IPS-20b (cell line): ENCODE data around the gene TM9SF4.
"Not testable (repeated sequence)": the region's sequence is repeated elsewhere in the genome, so short reads cannot be mapped to it uniquely, and the experiment has no call there.

Experiments used
- H3K27ac ChIP-seq: one replicate; pipeline ENCODE4 v1.5.1; 2013; ENCODE audit warnings: low read length
- H3K27me3 ChIP-seq: 2 replicates; pipeline ENCODE4 v1.6.1; 2013; ENCODE audit warnings: mild to moderate bottlenecking, low read length, inconsistent platforms; ENCODE audit not compliant: insufficient read depth
- H3K36me3 ChIP-seq: 2 replicates; pipeline ENCODE4 v1.6.1; 2013; ENCODE audit warnings: low read depth, mild to moderate bottlenecking, inconsistent platforms, low read length, moderate library complexity; ENCODE audit not compliant: insufficient read depth
- H3K4me1 ChIP-seq: 2 replicates; pipeline ENCODE4 v1.6.1; 2013; ENCODE audit warnings: mild to moderate bottlenecking, control low read depth, inconsistent platforms, low read length, moderate library complexity; ENCODE audit not compliant: insufficient read depth
- H3K4me3 ChIP-seq: 2 replicates; pipeline ENCODE4 v1.5.1; 2013; ENCODE audit warnings: mild to moderate bottlenecking, low read length, inconsistent platforms
- H3K9ac ChIP-seq: 2 replicates; pipeline ENCODE4 v1.6.1; 2013; ENCODE audit warnings: low read depth, mild to moderate bottlenecking, inconsistent platforms, low read length, moderate library complexity
- H3K9me3 ChIP-seq: 2 replicates; pipeline ENCODE4 v1.6.1; 2013; ENCODE audit warnings: mild to moderate bottlenecking, low read depth, low read length, inconsistent platforms; ENCODE audit not compliant: insufficient read depth

The TM9SF4 gene

GRCh38 chr20:32116796-32117195, 7.3 kb downstream of the TM9SF4 start:
- H3K4me1 ChIP-seq, H3K9me3 ChIP-seq, H3K36me3 ChIP-seq, H3K27me3 ChIP-seq, H3K4me3 ChIP-seq, H3K9ac ChIP-seq, H3K27ac ChIP-seq: not testable (repeated sequence)

- H3K4me3 ChIP-seq, H3K4me1 ChIP-seq, H3K36me3 ChIP-seq, H3K9me3 ChIP-seq, H3K9ac ChIP-seq, H3K27me3 ChIP-seq, H3K27ac ChIP-seq: not testable (repeated sequence)
Measured at GRCh38 chr20:32118427-32118826, 8.9 kb downstream of the TM9SF4 start.

- Histone ChIP-seq H3K27me3 (no peaks in the 10 kb centered on the region), H3K4me1 (peaks cover 5% of the 10 kb centered on the region), H3K9me3 (peaks cover 3% of the 10 kb centered on the region; the same call in 1 of the 2 replicates), H3K36me3 (peaks cover 6% of the 10 kb centered on the region; the same call in 1 of the 2 replicates), H3K4me3 (no peak overlapping the region), H3K9ac (no peak overlapping the region), H3K27ac (no peak overlapping the region)
Measured at GRCh38 chr20:32119734-32120133, 10.2 kb downstream of the TM9SF4 start.

- not testable (repeated sequence) for H3K9me3 ChIP-seq, H3K9ac ChIP-seq, H3K27ac ChIP-seq, H3K4me3 ChIP-seq, H3K27me3 ChIP-seq, H3K4me1 ChIP-seq, H3K36me3 ChIP-seq
Measured at GRCh38 chr20:32121908-32122307, 12.4 kb downstream of the TM9SF4 start.

GRCh38 chr20:32123088-32123487, 13.6 kb downstream of the TM9SF4 start:
- Histone ChIP-seq H3K27me3 (no peaks in the 10 kb centered on the region), H3K9me3 (peaks cover 3% of the 10 kb centered on the region; the same call in 1 of the 2 replicates), H3K9ac (no peak overlapping the region), H3K4me3 (no peak overlapping the region), H3K27ac (no peak overlapping the region), H3K36me3 (no peaks in the 10 kb centered on the region), H3K4me1 (peaks cover 4% of the 10 kb centered on the region)

- Histone ChIP-seq H3K27me3 (no peaks in the 10 kb centered on the region), H3K4me3 (no peak overlapping the region), H3K36me3 (no peaks in the 10 kb centered on the region), H3K9me3 (peaks cover 3% of the 10 kb centered on the region; the same call in 1 of the 2 replicates), H3K27ac (no peak overlapping the region), H3K4me1 (peaks cover 4% of the 10 kb centered on the region), H3K9ac (no peak overlapping the region)
Measured at GRCh38 chr20:32124916-32125454, 15.5 kb downstream of the TM9SF4 start.

GRCh38 chr20:32125506-32125905, 16.0 kb downstream of the TM9SF4 start:
- Histone ChIP-seq H3K4me1 (peaks cover 4% of the 10 kb centered on the region), H3K27me3 (no peaks in the 10 kb centered on the region), H3K9ac (no peak overlapping the region), H3K36me3 (no peaks in the 10 kb centered on the region), H3K9me3 (peaks cover 3% of the 10 kb centered on the region; the same call in 1 of the 2 replicates), H3K27ac (no peak overlapping the region), H3K4me3 (no peak overlapping the region)

GRCh38 chr20:32126919-32127318, 17.4 kb downstream of the TM9SF4 start:
- H3K4me3 ChIP-seq, result no peak overlapping the region
- no peak overlapping the region for H3K27ac ChIP-seq
- no peaks in the 10 kb centered on the region for H3K36me3 ChIP-seq
- no peak overlapping the region for H3K9ac ChIP-seq
- H3K27me3 ChIP-seq, result no peaks in the 10 kb centered on the region
- H3K4me1 ChIP-seq, result peaks cover 4% of the 10 kb centered on the region
- no peaks in the 10 kb centered on the region; the same call in 1 of the 2 replicates for H3K9me3 ChIP-seq

GRCh38 chr20:32127347-32127746, 17.8 kb downstream of the TM9SF4 start:
- H3K4me1 ChIP-seq, result peaks cover 4% of the 10 kb centered on the region
- no peaks in the 10 kb centered on the region; the same call in 1 of the 2 replicates for H3K9me3 ChIP-seq
- H3K27me3 ChIP-seq, result no peaks in the 10 kb centered on the region
- no peak overlapping the region for H3K27ac ChIP-seq
- H3K36me3 ChIP-seq, result peaks cover under 1% of the 10 kb centered on the region; the same call in 1 of the 2 replicates
- no peak overlapping the region for H3K4me3 ChIP-seq
- no peak overlapping the region for H3K9ac ChIP-seq

- no peak overlapping the region; the same call in 1 of the 2 replicates for H3K9ac ChIP-seq
- H3K9me3 ChIP-seq, result no peaks in the 10 kb centered on the region
- H3K27ac ChIP-seq, result no peak overlapping the region
- peaks cover 4% of the 10 kb centered on the region for H3K4me1 ChIP-seq
- no peak overlapping the region for H3K4me3 ChIP-seq
- peaks cover 8% of the 10 kb centered on the region; the same call in 1 of the 2 replicates for H3K36me3 ChIP-seq
- H3K27me3 ChIP-seq, result no peaks in the 10 kb centered on the region
Measured at GRCh38 chr20:32128167-32128566, 18.7 kb downstream of the TM9SF4 start.

GRCh38 chr20:32129863-32130262, 20.3 kb downstream of the TM9SF4 start:
- Histone ChIP-seq H3K4me3 (no peak overlapping the region), H3K36me3 (peaks cover 20% of the 10 kb centered on the region; the same call in 1 of the 2 replicates), H3K9me3 (no peaks in the 10 kb centered on the region), H3K9ac (no peak overlapping the region), H3K27me3 (no peaks in the 10 kb centered on the region), H3K4me1 (peaks cover 4% of the 10 kb centered on the region), H3K27ac (no peak overlapping the region)

GRCh38 chr20:32130352-32130751, 20.8 kb downstream of the TM9SF4 start:
- H3K4me1 ChIP-seq, result peaks cover 4% of the 10 kb centered on the region
- H3K36me3 ChIP-seq, result peaks cover 21% of the 10 kb centered on the region
- no peak overlapping the region for H3K9ac ChIP-seq
- no peak overlapping the region for H3K4me3 ChIP-seq
- H3K27ac ChIP-seq, result no peak overlapping the region
- H3K27me3 ChIP-seq, result no peaks in the 10 kb centered on the region
- no peaks in the 10 kb centered on the region for H3K9me3 ChIP-seq
